MCF 10A (cell line): ENCODE data around the gene USP14. TPM values are rescaled to one million over a fixed set of nuclear protein-coding genes. Genes with fewer than 3 reads are reported as not detected.

Experiments
- BruUV-seq: library from RNA; stranded (reverse); fragments of 400-500 nt; replicated peaks from 2 replicates; lab custom pipeline; 2021; lab: Mats Ljungman, UMichigan
- CTCF ChIA-PET: fragments of 300-600 bp; sonication (Branson Sonifier 250); formaldehyde crosslinking; extraction: SDS; loops from one replicate; lab custom pipeline; 2021; ENCODE audit warnings: antibody characterized with exemption, inconsistent platforms; lab: Yijun Ruan, JAX
- POLR2A ChIA-PET: fragments of 300-600, 350-650 bp; sonication (Branson Sonifier 250); formaldehyde crosslinking; extraction: SDS; loops from one replicate; lab custom pipeline; 2020; ENCODE audit warnings: antibody characterized with exemption, inconsistent platforms; lab: Yijun Ruan, JAX
- DNase-seq: peaks from one replicate; pipeline ENCODE4 v3.0.0-alpha.2; 2018; ENCODE audit not compliant: unreplicated experiment
- H3K27ac Mint-ChIP-seq: one replicate; pipeline ENCODE4 v1.8.0; 2022; ENCODE audit warnings: mild to moderate bottlenecking, low read depth, mixed read lengths; ENCODE audit not compliant: unreplicated experiment
- H3K27me3 Mint-ChIP-seq: one replicate; pipeline ENCODE4 v1.8.0; 2022; ENCODE audit warnings: mixed read lengths; ENCODE audit not compliant: insufficient read depth, unreplicated experiment
- H3K36me3 Mint-ChIP-seq: one replicate; pipeline ENCODE4 v1.8.0; 2022; ENCODE audit warnings: mild to moderate bottlenecking, moderate library complexity, mixed read lengths; ENCODE audit not compliant: insufficient read depth, unreplicated experiment
- H3K4me1 Mint-ChIP-seq: one replicate; pipeline ENCODE4 v1.8.0; 2022; ENCODE audit warnings: mixed read lengths; ENCODE audit not compliant: insufficient read depth, unreplicated experiment
- H3K4me3 Mint-ChIP-seq: one replicate; pipeline ENCODE4 v1.8.0; 2022; ENCODE audit warnings: mild to moderate bottlenecking, moderate library complexity, mixed read lengths; ENCODE audit not compliant: unreplicated experiment
- H3K9me3 Mint-ChIP-seq: one replicate; pipeline ENCODE4 v1.8.0; 2022; ENCODE audit warnings: mixed read lengths; ENCODE audit not compliant: unreplicated experiment
- CTCF ChIP-seq: fragments of 200-600 bp; IDR thresholded peaks from one replicate; pipeline ENCODE4 v1.8.0; 2022; ENCODE audit warnings: antibody characterized with exemption, mild to moderate bottlenecking; ENCODE audit not compliant: unreplicated experiment
- intact Hi-C: fragments of 100-400 bp; cut with micrococcal nuclease; formaldehyde crosslinking; loops from 2 replicates; pipeline ENCODE4 v1.14.1; 2022
- total RNA-seq: library from RNA; stranded (reverse); gene quantifications from 2 replicates; pipeline ENCODE4 v1.2.3, GENCODE V29; 2022

The USP14 gene
- total RNA-seq, 1 experiment from 2014 or later, result 76.7 TPM

DNA sequence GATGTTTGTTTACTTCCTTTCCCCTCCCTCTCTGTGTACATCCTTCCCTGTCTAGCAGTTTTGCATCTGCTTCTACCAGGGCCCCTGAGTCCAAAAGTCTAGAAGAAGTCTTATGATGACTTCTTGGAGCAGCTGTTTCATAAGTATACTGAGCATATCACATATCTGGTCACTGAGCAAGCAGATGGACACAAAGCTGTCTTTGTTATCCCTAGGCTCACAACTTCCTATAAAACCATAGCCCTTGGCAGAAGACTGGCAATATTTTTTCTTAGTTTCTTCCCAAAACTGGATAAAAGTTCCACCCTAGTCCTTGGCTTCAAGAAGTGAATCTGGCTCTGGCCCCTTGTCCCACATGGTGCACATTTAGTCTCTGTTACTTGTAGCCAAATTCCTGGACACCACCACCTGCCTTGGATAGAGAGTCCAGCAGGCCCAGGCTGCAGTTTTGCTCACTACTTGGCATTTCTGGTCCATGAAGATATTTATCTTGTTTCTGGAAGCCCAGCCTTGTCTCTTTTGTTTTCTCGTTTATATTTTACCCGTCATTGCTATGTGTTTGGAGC lies 87.0 kb downstream of the USP14 start:
- DNase-seq, result no peak
- Mint-ChIP-seq H3K27me3 (no peaks in the 10 kb centered on the region), H3K4me3 (no peak overlapping the region), H3K36me3 (peaks cover 65% of the 10 kb centered on the region), H3K9me3 (no peaks in the 10 kb centered on the region), H3K27ac (no peak overlapping the region), H3K4me1 (no peaks in the 10 kb centered on the region)
- no TSS peak for BruUV-seq
- intact Hi-C loops, result no loop called here
- no peak for TF ChIP-seq CTCF
- CTCF ChIA-PET, result interaction anchor here (0.8 to 0.9 kb wide), 2 partner anchors 18 to 50 kb away, joined by 4 read pairs; no protein-coding TSS in a partner anchor
- POLR2A ChIA-PET, result interaction anchor here (1.1 kb wide), 1 partner anchor 23 kb away, joined by 5 read pairs; the partner anchor contains the start of gene THOC1

GRCh38 chr18:248053-248452 lies 89.7 kb downstream of the USP14 start:
- TF ChIP-seq CTCF, result no peak
- ChIA-PET POLR2A (interaction anchor here (0.7 to 3.8 kb wide), 2 partner anchors 19 to 111 kb away, joined by 3 to 11 read pairs; partner anchors contain the start of gene THOC1), CTCF (interaction anchor here (1.5 kb wide), 1 partner anchor 18 kb away, joined by 4 read pairs; no protein-coding TSS in a partner anchor)
- Mint-ChIP-seq H3K9me3 (no peaks in the 10 kb centered on the region), H3K27me3 (no peaks in the 10 kb centered on the region), H3K4me1 (no peaks in the 10 kb centered on the region), H3K27ac (no peak overlapping the region), H3K4me3 (no peak overlapping the region), H3K36me3 (peaks cover 91% of the 10 kb centered on the region)
- no peak for DNase-seq
- BruUV-seq, result no TSS peak
- intact Hi-C loops, result no loop called here

GRCh38 chr18:250685-251084 lies 92.3 kb downstream of the USP14 start:
- CTCF ChIA-PET, result no interaction called here
- no peak overlapping the region for H3K27ac Mint-ChIP-seq

DNA sequence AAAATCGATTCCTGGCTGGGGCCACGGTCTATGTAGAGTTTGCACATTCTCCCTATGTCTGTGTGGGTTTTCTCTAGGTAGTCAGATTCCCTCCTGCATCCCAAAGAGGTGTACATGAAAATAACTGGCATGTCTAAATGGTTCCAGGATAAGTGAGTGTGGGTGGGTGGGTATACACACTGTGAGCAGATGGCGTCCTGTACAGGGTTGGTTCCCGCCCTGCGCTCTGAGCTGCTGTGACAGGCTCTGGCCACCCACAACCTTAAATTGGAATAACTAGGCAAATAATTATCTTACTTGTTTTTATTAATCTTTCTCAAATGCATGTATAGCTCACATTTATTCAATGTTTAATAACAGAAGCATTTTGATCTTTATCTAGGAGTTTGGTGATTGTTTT lies 93.2 kb downstream of the USP14 start:
- CTCF ChIA-PET, result no interaction called here
- intact Hi-C loops, result no loop called here
- no TSS peak for BruUV-seq

More at GRCh38 chr18:250685-251084, 92.3 kb downstream of the USP14 start:
- Mint-ChIP-seq H3K27me3 (no peaks in the 10 kb centered on the region), H3K36me3 (peaks cover 93% of the 10 kb centered on the region), H3K4me3 (no peak overlapping the region), H3K4me1 (no peaks in the 10 kb centered on the region), H3K9me3 (no peaks in the 10 kb centered on the region)
- POLR2A ChIA-PET, result interaction anchor here (0.6 to 3.8 kb wide), 2 partner anchors 17 to 21 kb away, joined by 4 to 11 read pairs; partner anchors contain the start of gene THOC1
- BruUV-seq, result no TSS peak
- DNase-seq, result peak; percentile 27
- intact Hi-C loops, result no loop called here
- TF ChIP-seq CTCF, result no peak

More for the DNA sequence above, 93.2 kb downstream of the USP14 start:
- Mint-ChIP-seq H3K36me3 (peaks cover 93% of the 10 kb centered on the region), H3K27me3 (no peaks in the 10 kb centered on the region), H3K9me3 (no peaks in the 10 kb centered on the region), H3K27ac (no peak overlapping the region), H3K4me1 (no peaks in the 10 kb centered on the region), H3K4me3 (no peak overlapping the region)
- POLR2A ChIA-PET, result interaction anchor here (1.0 to 1.5 kb wide), 2 partner anchors 8 to 54 kb away, joined by 3 to 4 read pairs; no protein-coding TSS in a partner anchor
- DNase-seq, result no peak
- TF ChIP-seq CTCF, result no peak
